IMR-90 (cell line): ENCODE data around the gene STRIP2. TPM values are rescaled to one million over a fixed set of nuclear protein-coding genes. Genes with fewer than 3 reads are reported as not detected.

Source experiments
- ATAC-seq: fragments of 200-7000 bp; cut with Tn5 transposase; 2 replicates; pipeline ENCODE4 v1.9.1; 2020; ENCODE audit warnings: low read depth, mild to moderate bottlenecking, moderate library complexity
- BruUV-seq: library from RNA; stranded (reverse); fragments of 400-500 nt; replicated peaks from 2 replicates; lab custom pipeline; 2021; lab: Mats Ljungman, UMichigan
- CTCF ChIA-PET: fragments of 300-600 bp; formaldehyde crosslinking; extraction: SDS; loops from one replicate; lab custom pipeline; 2021; ENCODE audit warnings: antibody characterized with exemption; lab: Yijun Ruan, JAX
- POLR2A ChIA-PET: fragments of 300-600 bp; sonication (Branson Sonifier 250); formaldehyde crosslinking; loops from one replicate; lab custom pipeline; 2022; ENCODE audit warnings: antibody characterized with exemption; ENCODE audit not compliant: unreplicated experiment; lab: Charles Lee
- DNase-seq: peaks from one replicate; pipeline ENCODE4 v3.0.0; 2013
- H2AFZ ChIP-seq: replicated peaks from 2 replicates; pipeline ENCODE3; 2013; ENCODE audit warnings: low read length, mild to moderate bottlenecking; ENCODE audit not compliant: poor library complexity
- H2AK5ac ChIP-seq: 2 replicates; pipeline ENCODE4 v1.6.1; 2013; ENCODE audit warnings: low read depth, low read length, inconsistent platforms
- H2AK9ac ChIP-seq: replicated peaks from 2 replicates; pipeline ENCODE3; 2013; ENCODE audit warnings: mild to moderate bottlenecking, low read depth, low read length, moderate library complexity; ENCODE audit not compliant: poor library complexity
- H2BK120ac ChIP-seq: 2 replicates; pipeline ENCODE4 v1.6.1; 2013; ENCODE audit warnings: low read depth, low read length, inconsistent platforms
- H2BK15ac ChIP-seq: 3 replicates; pipeline ENCODE4 v1.6.1; 2013; ENCODE audit warnings: low read depth, low read length, inconsistent platforms
- H2BK20ac ChIP-seq: 2 replicates; pipeline ENCODE4 v1.6.1; 2013; ENCODE audit warnings: low read depth, mild to moderate bottlenecking, inconsistent platforms, low read length, moderate library complexity
- H2BK5ac ChIP-seq: 2 replicates; pipeline ENCODE4 v1.6.1; 2013; ENCODE audit warnings: mild to moderate bottlenecking, low read depth, low read length, inconsistent platforms; ENCODE audit not compliant: poor library complexity, severe bottlenecking
- H3K14ac ChIP-seq: replicated peaks from 2 replicates; pipeline ENCODE4 v1.6.1; 2013; ENCODE audit warnings: low read depth, low read length, inconsistent platforms
- H3K18ac ChIP-seq: 2 replicates; pipeline ENCODE4 v1.6.1; 2013; ENCODE audit warnings: low read depth, low read length, control low read depth
- H3K23ac ChIP-seq: 2 replicates; pipeline ENCODE4 v1.6.1; 2013; ENCODE audit warnings: low read depth, low read length, inconsistent platforms
- H3K27ac ChIP-seq: 2 replicates; pipeline ENCODE4 v1.5.1; 2013; ENCODE audit warnings: mild to moderate bottlenecking, control low read depth, low read length; ENCODE audit not compliant: insufficient read depth
- H3K27me3 ChIP-seq: 2 replicates; pipeline ENCODE4 v1.6.1; 2013; ENCODE audit warnings: low read length; ENCODE audit not compliant: control insufficient read depth, insufficient read depth
- H3K36me3 ChIP-seq: 2 replicates; pipeline ENCODE4 v1.6.1; 2013; ENCODE audit warnings: low read length, mixed read lengths; ENCODE audit not compliant: control insufficient read depth, insufficient read depth
- H3K4ac ChIP-seq: 2 replicates; pipeline ENCODE4 v1.6.1; 2013; ENCODE audit warnings: low read depth, low read length, inconsistent platforms
- H3K4me1 ChIP-seq: 2 replicates; pipeline ENCODE4 v1.6.1; 2013; ENCODE audit warnings: low read length, mixed read lengths; ENCODE audit not compliant: control insufficient read depth, insufficient read depth
- H3K4me2 ChIP-seq: 2 replicates; pipeline ENCODE4 v1.6.1; 2013; ENCODE audit warnings: low read depth, mild to moderate bottlenecking, control low read depth, low read length, moderate library complexity
- H3K4me3 ChIP-seq: 2 replicates; pipeline ENCODE4 v1.5.1; 2013; ENCODE audit warnings: low read depth, mild to moderate bottlenecking, control low read depth, low read length, moderate library complexity; ENCODE audit not compliant: insufficient read depth
- H3K56ac ChIP-seq: 2 replicates; pipeline ENCODE4 v1.6.1; 2013; ENCODE audit warnings: low read length, inconsistent platforms; ENCODE audit not compliant: insufficient read depth; ENCODE audit errors: extremely low read depth
- H3K79me1 ChIP-seq, 2 experiments: 2 replicates each; pipeline ENCODE4 v1.6.1; 2013; ENCODE audit warnings: low read length in 2 of 2, inconsistent platforms in 1 of 2, low read depth in 1 of 2
- H3K9ac ChIP-seq: 2 replicates; pipeline ENCODE4 v1.6.1; 2013; ENCODE audit warnings: low read depth, low read length, control low read depth
- H3K9me1 ChIP-seq: 2 replicates; pipeline ENCODE4 v1.6.1; 2013; ENCODE audit warnings: low read length, inconsistent platforms; ENCODE audit not compliant: insufficient read depth
- H3K9me3 ChIP-seq: 2 replicates; pipeline ENCODE4 v1.6.1; 2013; ENCODE audit warnings: low read length; ENCODE audit not compliant: control insufficient read depth, insufficient read depth
- H4K20me1 ChIP-seq: 2 replicates; pipeline ENCODE4 v1.6.1; 2013; ENCODE audit warnings: low read length, inconsistent platforms; ENCODE audit not compliant: insufficient read depth
- H4K5ac ChIP-seq: 2 replicates; pipeline ENCODE4 v1.6.1; 2013; ENCODE audit warnings: mild to moderate bottlenecking, low read depth, low read length, control low read depth
- H4K8ac ChIP-seq, 2 experiments: 2 replicates each; pipeline ENCODE4 v1.6.1; 2013; ENCODE audit warnings: low read depth in 2 of 2, low read length in 2 of 2, control low read depth in 1 of 2, inconsistent platforms in 1 of 2
- H4K91ac ChIP-seq: 2 replicates; pipeline ENCODE4 v1.6.1; 2013; ENCODE audit warnings: low read depth, low read length, inconsistent platforms; ENCODE audit not compliant: insufficient read depth
- CEBPB ChIP-seq: IDR thresholded peaks from 2 replicates; pipeline ENCODE4 v1.6.1; 2012; ENCODE audit warnings: low read depth, low read length, improper control_type of control experiment
- MAFK ChIP-seq: IDR thresholded peaks from 2 replicates; pipeline ENCODE4 v1.6.1; 2012; ENCODE audit warnings: low read depth, low read length, improper control_type of control experiment
- MXI1 ChIP-seq: IDR thresholded peaks from 2 replicates; pipeline ENCODE4 v1.6.1; 2012; ENCODE audit warnings: low read depth, mild to moderate bottlenecking, low read length, moderate library complexity, borderline replicate concordance
- NFE2L2 ChIP-seq: fragments of 150-350 bp; IDR thresholded peaks from 2 replicates; pipeline ENCODE4 v1.6.1; 2016; ENCODE audit warnings: low read depth, mild to moderate bottlenecking, low read length
- POLR2A ChIP-seq: IDR thresholded peaks from 2 replicates; pipeline ENCODE4 v1.6.1; 2012; ENCODE audit warnings: mild to moderate bottlenecking, low read depth, low read length
- RFX5 ChIP-seq: IDR thresholded peaks from 2 replicates; pipeline ENCODE4 v1.8.0; 2012; ENCODE audit warnings: low read depth, mild to moderate bottlenecking, low read length, moderate library complexity
- USF2 ChIP-seq: fragments of 150-350 bp; IDR thresholded peaks from 2 replicates; pipeline ENCODE4 v1.6.1; 2017; ENCODE audit warnings: mild to moderate bottlenecking, antibody characterized with exemption, low read length, low read depth
- WGBS, 2 experiments: methylation state at CpG; one replicate each; pipeline versions ENCODE4 v1.1.5 to v1.1.7; 2013; ENCODE audit warnings: missing lambda C conversion rate in 2 of 2; ENCODE audit not compliant: insufficient read length in 1 of 2; ENCODE audit errors: extremely low coverage in 2 of 2; 5-methylcytosine and 5-hydroxymethylcytosine counted together
- dilution Hi-C: fragments of 300-500 bp; cut with HindIII; formaldehyde crosslinking; loops from one replicate; pipeline ENCODE4 v1.14.3; 2018; ENCODE audit warnings: low sequenced_read_pairs; ENCODE audit not compliant: unreplicated experiment
- in situ Hi-C: fragments of 300-500 bp; cut with MboI; formaldehyde crosslinking; loops from 3 replicates; pipeline ENCODE4 v1.14.3; 2019; ENCODE audit warnings: low sequenced_read_pairs, inconsistent platforms, mixed read lengths
- intact Hi-C: fragments of 100-400 bp; cut with micrococcal nuclease; formaldehyde crosslinking; loops from 2 replicates; pipeline ENCODE4 v1.10.0; 2022
- polyA plus RNA-seq, 3 experiments: library from polyadenylated mRNA; depleted of rRNA; stranded (reverse); fragments of >200 nt; gene quantifications; 2 replicates each; pipeline ENCODE4 v1.2.3, GENCODE V29; 2012; ENCODE audit warnings: low replicate concordance in 1 of 3
- total RNA-seq: library from RNA; depleted of rRNA; stranded (reverse); fragments of >200 nt; gene quantifications from 2 replicates; pipeline ENCODE4 v1.2.3, GENCODE V29; 2012

STRIP2 gene
- total and polyA plus RNA-seq, 2 of the 4 experiments (the other 2 are of a cell fraction) = 1.8 to 3.0 TPM

- no TSS peak for BruUV-seq
- H3K27me3 ChIP-seq = no peaks in the 10 kb centered on the region; the same call in 1 of the 2 replicates
- H3K4me3 ChIP-seq = no peak overlapping the region
- no peak overlapping the region for H3K23ac ChIP-seq
- no peak overlapping the region for H3K9ac ChIP-seq
- ChIA-PET CTCF (no interaction called here), POLR2A (no interaction called here)
- no peak overlapping the region for H3K14ac ChIP-seq
- H3K9me3 ChIP-seq = no peaks in the 10 kb centered on the region
- H4K8ac ChIP-seq = no peak overlapping the region
- ATAC-seq = no peak
- no peak overlapping the region for H4K91ac ChIP-seq
- WGBS, 2 experiments = no CpG with 5 or more reads among the region's 4 CpGs
- H3K9me1 ChIP-seq = no peaks in the 10 kb centered on the region
- no peak overlapping the region for H2BK5ac ChIP-seq
- no peak overlapping the region for H4K5ac ChIP-seq
- no peak overlapping the region for H3K4me2 ChIP-seq
- H2BK20ac ChIP-seq = no peak overlapping the region
- no peak overlapping the region for H3K4ac ChIP-seq
- intact Hi-C loops (no loop called here), dilution Hi-C loops (no loop called here), in situ Hi-C loops (no loop called here)
- H3K79me1 ChIP-seq = no peaks in the 10 kb centered on the region
- no peak overlapping the region for H2BK15ac ChIP-seq
- no peak overlapping the region for H3K18ac ChIP-seq
- no peaks in the 10 kb centered on the region for H4K20me1 ChIP-seq
- H2AK9ac ChIP-seq = no peak overlapping the region
- no peak overlapping the region for H3K56ac ChIP-seq
- H2AK5ac ChIP-seq = no peak overlapping the region
- no peak for DNase-seq
- no peaks in the 10 kb centered on the region for H3K4me1 ChIP-seq
- H3K27ac ChIP-seq = no peak overlapping the region
- peaks cover 1% of the 10 kb centered on the region; the same call in 1 of the 2 replicates for H3K36me3 ChIP-seq
- TF ChIP-seq USF2 (no peak), NFE2L2 (no peak), CEBPB (no peak), MXI1 (no peak), MAFK (no peak), RFX5 (no peak), POLR2A (no peak)
- no peak overlapping the region for H2BK120ac ChIP-seq
- H2AFZ ChIP-seq = no peak overlapping the region
Measured at GRCh38 chr7:129422727-129423126, 11.5 kb upstream of the STRIP2 start.
